ENCODE results near the gene CORO6.

- TF ChIP-seq EZH2 (IDR thresholded peaks at IDR 0.05; ENCODE audit: low read depth), result no peak
- TF ChIP-seq, protein P1, sequence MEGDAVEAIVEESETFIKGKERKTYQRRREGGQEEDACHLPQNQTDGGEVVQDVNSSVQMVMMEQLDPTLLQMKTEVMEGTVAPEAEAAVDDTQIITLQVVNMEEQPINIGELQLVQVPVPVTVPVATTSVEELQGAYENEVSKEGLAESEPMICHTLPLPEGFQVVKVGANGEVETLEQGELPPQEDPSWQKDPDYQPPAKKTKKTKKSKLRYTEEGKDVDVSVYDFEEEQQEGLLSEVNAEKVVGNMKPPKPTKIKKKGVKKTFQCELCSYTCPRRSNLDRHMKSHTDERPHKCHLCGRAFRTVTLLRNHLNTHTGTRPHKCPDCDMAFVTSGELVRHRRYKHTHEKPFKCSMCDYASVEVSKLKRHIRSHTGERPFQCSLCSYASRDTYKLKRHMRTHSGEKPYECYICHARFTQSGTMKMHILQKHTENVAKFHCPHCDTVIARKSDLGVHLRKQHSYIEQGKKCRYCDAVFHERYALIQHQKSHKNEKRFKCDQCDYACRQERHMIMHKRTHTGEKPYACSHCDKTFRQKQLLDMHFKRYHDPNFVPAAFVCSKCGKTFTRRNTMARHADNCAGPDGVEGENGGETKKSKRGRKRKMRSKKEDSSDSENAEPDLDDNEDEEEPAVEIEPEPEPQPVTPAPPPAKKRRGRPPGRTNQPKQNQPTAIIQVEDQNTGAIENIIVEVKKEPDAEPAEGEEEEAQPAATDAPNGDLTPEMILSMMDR (conservative IDR thresholded peaks at IDR 0.05), result no peak
Measured at GRCh38 chr17:29618272-29619065, 4.2 kb downstream of the CORO6 start.
